Activated CD8-positive, alpha-beta memory T cell treated with anti-CD3 and anti-CD28 coated beads for 48 hours (primary cell): ENCODE results near the gene MSN.
A peak's percentile ranks its signal among the peaks of the same experiment; 100 is the strongest.
"Not testable (repeated sequence)": the region's sequence is repeated elsewhere in the genome, so short reads cannot be mapped to it uniquely, and the experiment has no call there.

Source experiments
- DNase-seq, 3 experiments: peaks; one replicate each; pipeline ENCODE4 v3.0.0-alpha.2; 2020; ENCODE audit warnings: low read depth in 2 of 3, low spot score in 2 of 3

Gene MSN

DNA sequence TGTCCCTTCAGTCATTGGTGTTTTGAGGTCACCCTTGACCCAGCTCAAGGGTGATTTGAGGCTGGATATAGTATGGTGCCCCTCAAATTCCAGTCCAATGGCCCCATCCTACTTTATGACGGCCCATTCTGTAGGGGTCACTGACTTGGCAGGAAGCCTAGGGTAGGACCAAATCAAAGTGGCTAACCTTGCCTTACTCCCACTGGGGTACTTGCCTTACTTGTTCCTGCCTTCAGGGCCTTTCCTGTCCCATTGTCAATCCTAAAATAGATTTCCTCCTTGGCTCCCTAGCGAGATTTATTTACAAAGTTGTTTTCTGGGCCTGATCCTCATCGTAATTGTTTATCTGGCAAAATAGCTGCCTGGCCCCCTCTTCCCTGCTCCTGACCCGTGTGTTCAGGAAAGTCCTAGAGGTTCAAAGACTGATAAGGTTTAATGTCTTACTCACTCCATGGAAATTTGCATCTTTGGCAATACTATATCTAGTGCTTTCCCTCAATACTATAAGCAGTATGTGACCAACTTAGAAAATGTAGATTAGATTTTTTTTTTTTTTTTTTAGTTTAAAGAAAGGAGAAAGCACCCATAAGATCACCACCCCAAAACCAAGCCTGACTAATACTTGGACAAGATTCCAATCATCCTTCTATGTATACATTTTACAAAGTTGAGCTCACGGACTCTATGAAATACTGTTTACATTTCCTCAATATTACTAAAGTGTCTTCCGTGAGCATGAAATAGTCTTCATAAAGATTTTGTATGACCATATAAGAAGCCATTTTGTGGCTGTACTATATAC is 44.8 kb downstream of the MSN start:
- DNase-seq: no peak

DNA sequence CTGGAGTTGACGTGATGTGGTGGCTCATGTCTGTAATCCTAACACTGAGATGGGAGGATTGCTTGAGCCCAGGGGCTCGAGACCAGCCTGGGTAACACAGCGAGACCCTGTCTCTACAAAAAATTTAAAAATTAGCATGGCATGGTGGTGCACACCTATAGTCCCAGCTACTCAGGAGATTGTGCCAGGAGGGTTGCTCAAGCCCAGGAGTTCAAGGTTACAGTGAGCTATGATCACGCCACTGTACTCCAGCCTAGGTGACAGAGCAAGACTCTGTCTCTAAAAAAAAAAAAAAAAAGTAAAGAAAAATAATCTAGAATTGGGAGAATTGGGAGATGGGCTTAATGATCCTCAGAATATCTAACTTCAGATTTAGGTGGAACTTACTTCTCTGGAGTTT is 51.1 kb downstream of the MSN start:
- DNase-seq: no peak

DNA sequence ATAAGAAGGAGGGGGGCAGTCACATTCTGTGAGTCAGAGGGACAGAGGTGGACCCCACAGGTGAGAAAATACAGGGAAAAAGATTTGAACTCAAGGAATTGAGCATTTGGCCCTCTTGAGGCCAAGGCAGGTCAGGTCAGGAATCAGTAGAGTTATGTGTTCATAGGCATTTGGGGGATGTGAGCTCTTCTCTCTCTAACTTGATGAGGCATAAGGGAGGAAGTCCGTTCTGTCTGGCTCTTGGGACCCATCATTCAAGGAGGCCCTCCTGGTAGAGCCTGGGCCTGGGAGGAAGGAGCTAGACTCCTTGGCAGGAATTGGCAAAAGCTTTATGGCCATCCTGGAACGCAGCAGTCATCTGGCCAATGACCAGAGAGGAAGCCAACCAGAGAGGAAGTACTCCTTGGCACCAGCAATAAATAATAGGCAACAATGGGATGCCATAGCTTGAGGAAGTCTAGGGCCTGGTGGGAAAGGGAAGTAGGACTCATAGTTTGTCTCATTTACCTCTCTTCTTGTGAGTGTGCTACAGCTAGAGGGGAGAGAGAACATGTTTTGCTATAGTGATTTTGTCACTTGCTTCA is 53.0 kb downstream of the MSN start:
- DNase-seq: no peak

DNA sequence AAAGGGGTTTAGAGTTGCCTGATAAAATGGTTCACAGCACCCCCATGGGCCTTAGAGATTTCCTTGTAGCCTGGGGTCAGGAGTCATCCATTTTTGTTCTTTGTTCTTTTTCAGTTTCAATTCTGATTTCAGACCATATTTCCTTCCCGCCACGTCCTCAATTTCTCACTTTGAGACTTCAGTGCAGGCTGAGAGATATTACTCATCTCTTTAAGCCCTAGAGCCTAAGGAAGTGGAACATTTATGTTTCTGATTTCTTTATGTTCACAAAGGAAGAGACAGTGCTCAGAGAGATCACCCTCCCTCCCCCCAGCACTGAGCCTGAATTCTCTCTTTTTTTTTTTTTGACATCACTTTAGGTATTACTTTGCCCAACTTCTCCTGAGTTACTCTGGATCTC is 56.3 kb downstream of the MSN start:
- DNase-seq: no peak

DNA sequence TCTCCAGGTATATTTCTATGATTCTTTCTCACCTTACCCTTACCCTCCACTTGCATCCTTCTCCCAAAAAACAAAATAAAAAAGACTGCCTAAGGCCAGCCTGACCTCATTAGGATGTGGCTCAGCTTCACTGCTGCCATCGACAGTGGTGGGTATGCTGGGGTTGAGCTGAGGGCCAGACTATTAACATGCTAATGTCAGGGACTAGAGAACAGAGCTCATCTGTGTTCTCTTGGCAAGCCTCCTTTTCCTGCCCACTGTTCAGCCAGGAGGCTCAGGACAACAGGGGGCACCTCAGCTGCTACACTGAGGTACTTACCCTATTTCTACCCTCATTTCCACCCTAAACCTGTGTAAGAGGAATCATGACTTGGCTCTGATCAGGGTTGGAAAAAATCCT is 59.3 kb downstream of the MSN start:
- no peak for DNase-seq

DNA sequence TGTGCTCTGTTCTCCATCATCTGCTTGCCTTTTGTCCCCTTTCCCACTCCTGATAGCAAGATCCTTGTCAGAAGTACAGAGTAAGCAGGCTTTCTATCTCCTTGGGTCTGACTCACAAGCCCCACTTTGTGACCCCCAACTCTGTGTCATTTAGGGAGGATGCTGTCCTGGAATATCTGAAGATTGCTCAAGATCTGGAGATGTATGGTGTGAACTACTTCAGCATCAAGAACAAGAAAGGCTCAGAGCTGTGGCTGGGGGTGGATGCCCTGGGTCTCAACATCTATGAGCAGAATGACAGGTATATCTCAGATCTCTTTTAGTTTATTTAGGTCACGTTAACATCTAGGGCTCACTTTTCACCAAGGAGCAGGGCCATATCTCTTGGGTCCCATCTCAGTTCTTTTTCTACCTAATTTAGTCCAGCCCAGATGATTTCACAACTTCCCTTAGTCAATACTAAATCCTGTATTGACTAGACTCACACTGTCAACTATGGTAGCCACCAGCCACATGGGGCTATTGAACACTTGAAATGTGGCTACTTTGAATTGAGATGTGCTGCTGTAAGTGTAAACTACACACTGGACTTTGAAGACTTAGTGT is 64.3 kb downstream of the MSN start:
- DNase-seq: no peak

DNA sequence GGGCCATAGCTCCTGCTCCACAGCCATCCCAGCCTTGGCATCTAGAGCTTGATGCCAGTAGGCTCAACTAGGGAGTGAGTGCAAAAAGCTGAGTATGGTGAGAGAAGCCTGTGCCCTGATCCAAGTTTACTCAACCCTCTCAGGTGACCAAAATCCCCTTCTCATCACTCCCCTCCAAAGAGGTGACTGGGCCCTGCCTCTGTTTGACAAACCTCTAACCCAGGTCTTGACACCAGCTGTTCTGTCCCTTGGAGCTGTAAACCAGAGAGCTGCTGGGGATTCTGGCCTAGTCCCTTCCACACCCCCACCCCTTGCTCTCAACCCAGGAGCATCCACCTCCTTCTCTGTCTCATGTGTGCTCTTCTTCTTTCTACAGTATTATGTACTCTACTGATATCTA is 73.5 kb downstream of the MSN start:
- no peak for DNase-seq

DNA sequence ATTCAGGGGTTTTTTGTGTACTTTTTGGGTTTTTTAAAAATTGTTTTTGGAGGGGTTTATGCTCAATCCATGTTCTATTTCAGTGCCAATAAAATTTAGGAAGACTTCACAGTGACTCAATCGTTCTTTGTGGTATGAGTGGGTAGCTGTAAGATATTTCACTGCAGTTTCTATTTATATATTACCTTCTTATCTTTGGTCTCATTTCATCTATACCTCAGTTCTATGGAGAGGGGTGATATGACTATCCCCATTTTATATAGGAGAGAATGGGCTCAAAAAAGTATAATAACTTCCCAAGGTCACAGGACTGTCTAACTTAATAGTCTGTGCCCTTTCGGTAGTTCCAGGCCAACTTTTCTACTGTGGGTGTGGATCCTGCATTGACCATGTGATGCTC is 74.4 kb downstream of the MSN start:
- no peak for DNase-seq

DNA sequence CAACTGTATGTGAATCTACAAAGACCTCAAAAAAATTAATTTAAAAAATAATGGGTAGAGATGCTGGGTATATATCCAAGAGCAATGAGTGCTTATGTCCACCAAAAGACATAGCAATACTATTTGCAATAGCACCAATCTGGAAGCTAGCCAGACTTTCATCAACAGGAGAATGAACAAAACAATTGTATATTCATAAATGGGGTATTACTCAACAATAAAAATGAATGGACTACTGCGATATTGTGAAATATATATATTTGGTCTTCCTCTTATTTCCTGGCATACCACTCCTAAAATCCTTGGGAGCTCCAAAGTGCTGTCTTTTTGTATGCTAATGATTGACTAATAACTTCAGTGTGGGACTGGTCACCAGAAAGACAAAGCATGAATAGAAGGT is 77.5 kb downstream of the MSN start:
- DNase-seq: no peak

DNA sequence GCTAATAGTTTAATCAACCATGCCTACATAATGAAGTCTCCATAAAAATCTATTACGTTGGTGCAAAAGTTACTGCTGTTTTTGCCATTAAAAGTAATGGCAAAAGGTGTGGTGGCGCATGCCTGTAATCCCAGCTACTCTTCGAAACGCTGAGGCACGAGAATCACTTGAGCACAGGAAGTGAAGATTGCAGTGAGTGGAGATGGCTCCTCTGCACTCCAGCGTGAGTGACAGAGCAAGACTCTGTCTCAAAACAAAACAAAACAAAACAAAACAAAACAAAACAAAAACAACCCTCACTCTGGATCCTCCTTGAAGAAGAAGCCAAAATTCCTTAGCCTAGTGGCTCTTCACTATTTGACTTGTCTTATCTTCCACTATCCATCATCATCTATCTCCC is 78.0 kb downstream of the MSN start:
- no peak for DNase-seq

DNA sequence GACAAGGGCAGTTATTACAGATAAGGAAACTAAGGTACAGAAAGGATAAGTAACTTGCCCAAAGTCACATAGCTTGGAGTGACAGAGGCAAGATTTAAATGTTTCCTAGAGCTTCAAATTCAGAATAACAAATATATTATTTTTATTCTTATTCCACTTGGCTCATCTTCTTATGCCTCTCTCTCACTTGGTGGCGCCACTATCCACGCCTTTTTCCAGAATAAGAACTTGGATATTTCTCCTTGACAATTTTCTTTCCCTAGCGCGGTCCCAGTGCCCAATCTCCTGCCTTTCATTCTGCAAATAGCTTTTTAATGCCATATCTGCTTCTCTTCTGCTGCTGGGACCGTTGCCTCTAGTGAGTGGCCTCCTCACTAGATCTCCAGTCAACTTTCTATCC is 78.5 kb downstream of the MSN start:
- DNase-seq: no peak

DNA sequence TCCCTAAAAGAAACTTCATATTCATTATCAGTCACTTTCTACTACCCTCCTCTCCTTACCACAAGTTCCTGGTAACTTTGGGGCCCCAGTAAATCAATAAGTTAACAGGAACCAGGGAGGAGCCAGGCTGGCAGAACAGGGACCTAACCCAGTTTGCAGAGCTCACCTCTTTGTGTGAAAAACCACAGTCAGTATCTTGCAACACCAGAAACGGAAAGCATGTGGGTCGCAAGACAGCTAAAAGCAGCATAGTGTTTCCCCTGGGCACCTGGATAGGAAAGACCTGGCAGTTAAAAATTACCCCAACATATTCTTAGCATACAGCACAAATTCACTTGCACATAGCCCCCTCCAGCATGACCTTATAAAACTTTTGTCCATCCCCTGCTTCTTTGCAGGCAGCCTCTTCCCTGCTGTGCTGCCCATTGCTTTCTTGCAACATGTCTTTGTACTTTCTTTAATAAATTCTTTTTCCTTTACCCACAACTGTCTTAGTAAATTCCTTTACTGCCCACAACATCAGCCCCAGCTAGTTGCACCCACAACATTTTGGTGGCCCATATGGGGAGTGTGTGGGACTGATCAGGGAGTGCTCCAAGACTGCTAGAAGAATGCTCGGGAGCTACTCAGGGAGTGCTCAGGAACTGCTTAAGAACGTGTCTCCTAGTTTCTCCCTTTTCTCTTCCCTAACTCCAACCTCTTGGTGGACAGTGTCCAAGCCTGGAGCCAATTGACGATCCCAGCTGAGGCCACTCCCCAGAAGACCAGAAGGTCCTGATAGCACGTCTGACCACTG is 83.4 kb downstream of the MSN start:
- DNase-seq: peak in 1 of 3 experiments; percentile 12

DNA sequence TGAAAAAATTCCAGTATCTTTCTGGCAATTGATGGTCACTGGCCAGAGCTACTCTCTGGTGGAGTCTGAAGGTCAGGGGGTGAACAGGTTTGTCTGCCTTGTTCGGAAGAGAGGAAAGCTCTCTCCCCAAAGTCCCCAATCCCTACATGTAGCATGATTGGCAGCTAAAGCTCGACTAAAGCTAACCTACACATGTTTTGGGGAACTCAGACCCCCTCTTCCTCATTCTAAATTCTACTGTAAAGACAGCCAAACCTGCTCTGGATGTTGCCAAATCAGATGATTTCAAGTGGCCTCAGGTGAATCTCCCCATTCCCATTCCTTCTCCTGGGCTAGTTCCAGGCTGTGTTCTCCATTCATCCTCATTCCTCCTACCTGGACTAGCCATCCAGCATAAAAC is 84.1 kb downstream of the MSN start:
- no peak for DNase-seq

DNA sequence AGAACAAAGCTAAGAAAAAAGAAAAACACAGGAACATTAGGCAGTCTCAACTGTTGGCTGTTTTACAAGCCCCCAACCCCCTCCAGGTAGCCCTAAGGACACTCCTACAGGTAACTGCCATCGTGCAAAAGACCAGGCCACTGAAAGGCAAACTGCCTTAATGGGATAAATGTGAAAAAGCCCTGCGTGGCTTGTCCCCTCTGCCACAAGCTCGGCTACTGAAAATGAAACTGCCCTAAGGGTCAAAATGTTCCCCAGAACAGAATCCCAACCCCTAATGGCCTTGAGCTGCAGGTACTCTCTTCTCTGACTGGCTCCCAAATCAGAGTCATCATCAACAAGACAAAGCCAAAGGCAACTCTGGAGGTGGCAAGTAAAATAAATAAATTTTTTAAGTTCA is 84.8 kb downstream of the MSN start:
- no peak for DNase-seq

DNA sequence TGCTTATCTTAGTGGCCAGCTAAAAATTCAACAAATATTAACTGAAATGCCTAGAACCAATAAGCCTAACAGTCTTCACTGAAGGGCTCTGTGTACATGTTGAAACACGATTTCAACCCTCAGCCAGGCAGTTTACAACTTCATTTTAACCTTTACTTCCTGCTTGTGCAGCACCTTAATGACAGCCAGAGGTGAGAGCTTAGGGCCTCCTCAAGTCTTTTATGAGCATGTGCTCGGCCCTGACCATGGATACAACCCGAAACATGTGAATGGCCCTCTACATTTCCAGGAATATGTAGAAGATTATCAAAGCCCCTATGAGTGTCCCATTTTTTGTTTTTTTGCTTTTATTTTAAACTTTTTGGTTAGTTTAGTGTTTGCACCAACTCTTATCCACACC is 88.3 kb downstream of the MSN start:
- DNase-seq: no peak

DNA sequence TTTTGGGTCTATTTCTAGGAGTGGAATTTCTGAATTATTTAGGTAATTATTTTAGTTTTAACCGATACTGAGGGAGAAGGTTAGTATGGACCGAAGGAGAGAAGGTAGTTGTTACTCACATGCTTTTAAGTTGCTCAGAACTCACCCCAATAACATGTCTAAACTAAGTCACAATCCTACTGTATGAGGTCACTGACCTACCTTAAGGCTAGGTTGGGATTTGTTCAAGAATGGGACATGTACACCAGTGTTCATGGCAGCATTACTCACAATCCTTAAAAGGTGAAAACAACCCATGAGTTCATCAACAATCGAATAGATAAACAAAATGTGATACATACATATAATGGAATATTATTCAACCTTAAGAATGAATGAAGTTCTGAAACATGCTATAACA is 90.5 kb downstream of the MSN start:
- no peak for DNase-seq

DNA sequence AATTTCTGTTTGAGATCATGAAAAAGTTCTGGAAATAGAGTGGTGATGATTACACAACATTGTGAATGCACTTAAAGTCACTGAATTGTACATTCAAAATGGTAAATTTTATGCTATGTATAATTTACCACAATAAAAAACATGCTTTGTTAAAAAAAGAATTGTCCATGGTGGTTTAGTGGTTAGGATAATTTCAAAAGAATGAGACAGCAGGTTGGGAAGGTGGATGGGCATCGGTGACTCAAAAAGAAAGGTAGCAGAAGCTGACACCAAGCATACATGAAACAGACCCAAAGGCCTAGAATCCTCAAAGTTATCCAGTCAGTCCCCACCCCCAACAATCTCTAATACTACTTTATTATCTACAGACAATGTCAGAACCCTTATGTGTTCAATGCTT is 91.1 kb downstream of the MSN start:
- DNase-seq: no peak

DNA sequence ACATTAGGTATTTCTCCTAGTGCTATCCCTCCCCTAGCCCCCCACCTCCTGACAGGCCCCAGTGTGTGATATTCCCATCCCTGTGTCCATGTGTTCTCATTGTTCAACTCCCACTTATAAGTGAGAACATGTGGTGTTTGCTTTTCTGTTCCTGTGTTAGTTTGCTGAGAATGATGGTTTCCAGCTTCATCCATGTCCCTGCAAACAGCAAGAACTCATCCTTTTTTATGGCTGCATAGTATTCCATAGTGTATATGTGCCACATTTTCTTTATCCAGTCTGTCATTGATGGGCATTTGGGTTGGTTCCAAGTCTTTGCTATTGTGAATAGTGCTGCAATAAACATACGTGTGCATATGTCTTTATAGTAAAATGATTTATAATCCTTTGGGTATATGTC is 92.1 kb downstream of the MSN start:
- DNase-seq: not testable (repeated sequence)

DNA sequence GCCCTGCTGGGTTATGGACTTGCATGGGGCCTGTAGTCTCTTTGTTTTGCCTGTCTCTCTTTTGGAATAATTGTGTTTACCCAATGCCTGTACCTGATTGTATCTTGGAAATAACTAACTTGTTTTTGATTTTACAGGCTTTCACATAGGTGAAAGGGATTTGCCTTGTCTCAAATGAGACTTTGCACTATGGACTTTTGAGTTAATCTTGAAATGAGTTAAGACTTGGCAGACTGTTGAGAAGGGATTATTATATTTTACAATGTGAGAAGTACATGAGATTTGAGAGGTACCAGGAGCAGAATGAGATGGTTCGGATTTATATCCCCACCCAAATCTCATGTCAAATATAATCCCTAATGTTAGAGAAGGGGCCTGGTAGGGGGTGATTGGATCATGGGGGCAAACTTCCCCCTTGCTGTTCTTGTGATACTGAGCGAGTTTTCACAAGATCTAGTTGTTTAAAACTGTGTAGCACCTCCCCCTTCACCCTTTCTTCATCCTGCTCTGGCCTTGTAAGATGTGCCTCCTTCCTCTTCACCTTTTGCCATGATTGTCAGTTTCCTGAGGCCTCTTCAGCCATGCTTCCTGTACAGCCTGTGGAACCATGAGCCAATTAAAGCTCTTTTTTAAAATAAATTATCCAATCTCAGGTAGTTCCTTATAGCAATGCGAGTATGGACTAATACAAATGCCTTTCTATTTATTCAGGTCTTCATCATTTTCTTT is 102.3 kb downstream of the MSN start:
- no peak for DNase-seq

DNA sequence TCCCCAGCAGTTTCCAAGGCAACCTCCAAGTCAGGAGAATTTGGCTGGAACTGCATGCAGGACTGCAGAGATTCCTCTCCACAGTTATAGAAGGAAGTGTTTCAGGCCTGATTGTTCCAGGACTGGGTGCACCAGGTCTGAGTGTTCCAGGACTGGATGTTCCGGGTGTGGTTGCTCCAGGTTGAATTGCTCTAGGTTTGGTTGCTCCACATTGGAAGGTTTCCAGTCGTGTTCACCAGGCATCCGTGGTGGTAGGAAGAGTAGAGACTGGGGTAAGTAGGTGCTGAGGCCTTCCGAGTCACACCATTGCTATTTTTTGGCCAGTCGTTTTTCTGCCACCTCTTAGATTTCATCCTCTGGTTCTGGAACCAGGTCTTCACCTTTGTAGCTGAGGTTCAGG is 105.4 kb downstream of the MSN start:
- DNase-seq: no peak

DNA sequence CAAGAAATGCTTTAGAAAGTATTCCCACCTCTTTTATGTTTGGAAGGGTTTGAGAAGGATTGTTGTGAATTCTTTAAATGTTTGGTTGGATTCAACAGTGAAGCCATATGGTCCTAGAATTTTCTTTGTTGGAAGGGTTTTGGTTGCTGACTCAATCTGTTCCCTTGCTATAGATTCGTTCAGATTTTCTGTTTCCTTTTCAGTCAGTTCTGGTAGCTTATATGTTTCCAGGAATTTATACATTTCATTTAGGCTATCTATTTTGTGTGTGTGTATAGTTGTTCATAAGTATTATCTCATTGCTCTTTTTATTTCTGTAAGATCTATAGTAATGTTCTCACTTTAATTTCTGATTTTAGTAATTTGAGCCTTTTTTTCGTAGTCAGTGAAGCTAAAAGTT is 114.4 kb downstream of the MSN start:
- DNase-seq: no peak
